ENCODE measurements around the gene SDHB. TPM values are rescaled to one million over a fixed set of nuclear protein-coding genes. Genes with fewer than 3 reads are reported as not detected.

Gene SDHB
- total and polyA plus RNA-seq, 2 of the 8 experiments (the other 6 are each of a cell fraction or from before 2014, with no cell fraction given): 84.0 to 98.7 TPM

- Histone ChIP-seq H3K4me2 (ENCODE audit: insufficient read depth in 1 of 2, low read depth in 2 of 2, low read length in 2 of 2) (peak overlapping the region in 1 of 2 experiments; percentile 83; a peak in 1 of 4 replicates), H3K27ac (ENCODE audit: low read depth, low read length) (no peak overlapping the region), H2BK12ac (ENCODE audit: low read depth, low read length) (no peak overlapping the region), H4K20me1 (replicated peaks in 1 of 2; ENCODE audit: control insufficient read depth in 1 of 2, insufficient read depth in 2 of 2, low read length in 2 of 2) (peaks cover 10 to 21% of the 10 kb centered on the region in 2 experiments), H3K14ac (ENCODE audit: insufficient read length) (no peak overlapping the region), H3K79me2 (ENCODE audit: control insufficient read depth in 1 of 2, insufficient read depth in 2 of 2, low read length in 2 of 2) (peaks cover 0 to 27% of the 10 kb centered on the region in 2 experiments; a peak in 2 of 4 replicates), H2AFZ (ENCODE audit: low read length) (no peak overlapping the region), H3K9me3 (ENCODE audit: insufficient read depth in 2 of 2, low read depth in 1 of 2, low read length in 1 of 2) (no peaks in the 10 kb centered on the region), H3K23ac (ENCODE audit: insufficient read length) (no peak overlapping the region), H3K4me3 (ENCODE audit: extremely low read depth in 1 of 4, insufficient read depth in 2 of 4, low read depth in 3 of 4, low read length in 4 of 4) (no peak overlapping the region), H3K36me3 (ENCODE audit: control insufficient read depth in 2 of 4, insufficient read depth in 4 of 4, low read length in 3 of 4) (peaks cover 7 to 29% (median 18%) of the 10 kb centered on the region in 4 experiments), H4K8ac (ENCODE audit: extremely low read depth, insufficient read depth, low read length) (peak overlapping the region; percentile 31; the same call in 1 of the 2 replicates), H3K4ac (replicated peaks; ENCODE audit: insufficient read length, low read depth, low read length) (no peak overlapping the region), H3K23me2 (ENCODE audit: low read depth, low read length) (peaks cover 6% of the 10 kb centered on the region), H2BK5ac (ENCODE audit: low read depth, low read length) (no peak overlapping the region), H2BK120ac (replicated peaks; ENCODE audit: low read depth, low read length) (no peak overlapping the region), H2AK5ac (ENCODE audit: low read depth, low read length) (no peak overlapping the region), H3K56ac (replicated peaks; ENCODE audit: insufficient read length, low read depth, low read length) (no peak overlapping the region), H3K9ac (replicated peaks in 1 of 4; ENCODE audit: extremely low read depth in 1 of 4, low read depth in 3 of 4, low read length in 3 of 4) (no peak overlapping the region), H3K4me1 (replicated peaks in 1 of 4; ENCODE audit: control insufficient read depth in 3 of 4, insufficient read depth in 4 of 4, low read length in 3 of 4) (peaks cover 0 to 20% (median 13%) of the 10 kb centered on the region in 4 experiments; a peak in 6 of 7 replicates), H2BK20ac (ENCODE audit: low read length) (no peak overlapping the region), H4K5ac (ENCODE audit: insufficient read length, low read depth, low read length) (no peak overlapping the region), H2BK15ac (ENCODE audit: low read length) (no peak overlapping the region), H3K79me1 (ENCODE audit: low read depth, low read length) (peaks cover 12% of the 10 kb centered on the region), H3K18ac (ENCODE audit: extremely low read depth, low read length) (no peak overlapping the region), H4K91ac (replicated peaks; ENCODE audit: insufficient read length, low read length) (no peak overlapping the region), H3K27me3 (replicated peaks in 1 of 4; ENCODE audit: control insufficient read depth in 3 of 4, extremely low read depth in 1 of 4, insufficient read depth in 3 of 4, low read length in 3 of 4) (peaks cover 0 to 3% (median 0%) of the 10 kb centered on the region in 4 experiments; a peak in 1 of 7 replicates)
- CTCF ChIA-PET (ENCODE audit: partially characterized antibody): interaction anchor here (0.9 to 14.2 kb wide), 9 partner anchors 9 to 68 kb away, joined by 3 to 267 read pairs (median 5); no protein-coding TSS in a partner anchor
- POLR2A ChIA-PET (ENCODE audit: partially characterized antibody): interaction anchor here (1.4 to 6.6 kb wide), 8 partner anchors 9 to 74 kb away, joined by 5 to 92 read pairs (median 14); no protein-coding TSS in a partner anchor
- FAIRE-seq: no peak
- WGBS, 2 experiments (ENCODE audit: extremely low coverage in 1 of 2, insufficient coverage in 1 of 2, insufficient read length in 1 of 2, insufficient replicate concordance in 2 of 2, low coverage in 1 of 2, low lambda C conversion rate in 2 of 2, missing lambda C conversion rate in 1 of 2): 86% methylated on average over 4 of the region's 4 CpGs; no CpG with 5 or more reads in 1 of the 2 experiments
- TF ChIP-seq MAX (IDR thresholded peaks at IDR 0.05) (no peak), CHD2 (IDR thresholded peaks at IDR 0.05; ENCODE audit: low read length) (no peak), E2F6 (IDR thresholded peaks at IDR 0.05) (no peak), SIRT6 (IDR thresholded peaks at IDR 0.05; ENCODE audit: low read length) (no peak), POLR2A (IDR thresholded peaks at IDR 0.05; ENCODE audit: control extremely low read depth in 1 of 2, low read depth in 2 of 2, low read length in 2 of 2) (no peak), TCF12 (IDR thresholded peaks at IDR 0.05; ENCODE audit: low read depth, low read length) (no peak), HDAC6 (IDR thresholded peaks at IDR 0.05; ENCODE audit: low read depth, low read length) (no peak), CEBPB (IDR thresholded peaks at IDR 0.05; ENCODE audit: low read depth, low read length) (no peak), NRF1 (IDR thresholded peaks at IDR 0.05; ENCODE audit: low read depth, low read length) (no peak), SIX5 (IDR thresholded peaks at IDR 0.05; ENCODE audit: low read depth, low read length) (no peak)
- no peak for DNase-seq (ENCODE audit: low read depth in 1 of 2, low spot score in 2 of 2)
Measured at GRCh38 chr1:16978139-16978538, 75.7 kb downstream of the SDHB start.
